Right lobe of liver (tissue), 6 donors: ENCODE data around the gene ELOA. TPM values are rescaled to one million over a fixed set of nuclear protein-coding genes. Genes with fewer than 3 reads are reported as not detected.
A peak's percentile ranks its signal among the peaks of the same experiment; 100 is the strongest.

Experiments
- ATAC-seq, 4 donors: fragments of 200-7000 bp; cut with Tn5 transposase; one replicate each; pipeline ENCODE4 v1.9.1; 2020; ENCODE audit warnings: mild to moderate bottlenecking in 4 of 4, moderate library complexity in 4 of 4
- DNase-seq, 3 donors: peaks; one replicate each; pipeline ENCODE4 v3.0.0-alpha.2; 2020
- H3K27ac ChIP-seq, 3 donors: fragments of 200-600 bp; one replicate each; pipeline ENCODE4 v1.8.0; 2022
- H3K27me3 ChIP-seq, 2 donors: fragments of 200-600 bp; one replicate each; pipeline ENCODE4 v1.8.0; 2022
- H3K36me3 ChIP-seq, 4 donors: fragments of 200-600 bp; sonication (generic) in 1 of 4; one replicate each; pipeline versions ENCODE4 v1.5.1 to v1.8.0; 2017 to 2022; ENCODE audit warnings: control low read depth in 1 of 4
- H3K4me1 ChIP-seq, 4 donors: fragments of 200-600 bp; sonication (generic) in 1 of 4; one replicate each; pipeline versions ENCODE4 v1.5.1 to v1.8.0; 2017 to 2022; ENCODE audit warnings: control low read depth in 1 of 4
- H3K4me3 ChIP-seq, 3 donors: fragments of 200-600 bp; one replicate each; pipeline ENCODE4 v1.8.0; 2022
- H3K9me3 ChIP-seq, 4 donors: fragments of 200-600 bp; sonication (generic) in 1 of 4; one replicate each; pipeline versions ENCODE4 v1.5.1 to v1.8.0; 2017 to 2022; ENCODE audit warnings: control low read depth in 1 of 4
- CTCF ChIP-seq, 4 donors: fragments of 200-600 bp in 3 of 4; fragments of 450-650 bp in 1 of 4; IDR thresholded peaks; one replicate each; pipeline versions ENCODE4 v1.5.1 to v1.8.0; 2016 to 2022; ENCODE audit warnings: antibody characterized with exemption in 4 of 4, mild to moderate bottlenecking in 2 of 4
- POLR2A ChIP-seq: fragments of 450-650 bp; IDR thresholded peaks from one replicate; pipeline ENCODE4 v1.6.1; 2017; ENCODE audit warnings: antibody characterized with exemption, mild to moderate bottlenecking
- WGBS: methylation state at CpG from one replicate; pipeline ENCODE4 v1.1.6; 2018; ENCODE audit warnings: low coverage, low lambda C conversion rate; ENCODE audit not compliant: insufficient coverage; ENCODE audit errors: missing lambda C conversion rate; 5-methylcytosine and 5-hydroxymethylcytosine counted together
- intact Hi-C, 2 donors: fragments of 100-400 bp; cut with DNase I; formaldehyde crosslinking; loops; one replicate each; pipeline versions ENCODE4 v1.11.2 to v1.14.1; 2022
- total RNA-seq, 6 experiments: library from RNA; depleted of rRNA in 2 of 6; stranded (reverse); fragments of >200 nt in 2 of 6; fragmentation: NEBNext Ultra II Directional in 3 of 6; extraction: Animal tissue kit (Norgen Biotek cat#: 25700) in 3 of 6; gene quantifications; one replicate each; pipeline versions ENCODE4 v1.1.0 to v1.2.4, GENCODE V29; 2016 to 2023
- donor health status: DM: no; HTN: yes; CAD: no.
- donor health status: DM: no; HTN: no; CAD: no.
- donor health status: DM: no; HTN: no; CAD: no.
- donor health status: DM: no; HTN: yes; CAD: no.
- donor health status: DM: no; HTN: yes; CAD: no.

Gene ELOA
- total RNA-seq, 6 experiments from 2014 or later, result 21.1 to 42.2 (median 36.1) TPM

GRCh38 chr1:23718482-23718881 is 24.8 kb upstream of the ELOA start:
- H3K4me1 ChIP-seq, result peaks cover 0 to 10% (median 0%) of the 10 kb centered on the region in 4 donors
- no peaks in the 10 kb centered on the region for H3K27me3 ChIP-seq
- ATAC-seq, result peak in 3 of 4 donors; percentile 8 to 45 (median 26)
- 86% methylated on average over 3 of the region's 3 CpGs for WGBS
- TF ChIP-seq POLR2A (no peak), CTCF (IDR thresholded peaks at IDR 0.05) (peak in 2 of 4 donors; percentile 13 to 30)
- no peaks in the 10 kb centered on the region for H3K36me3 ChIP-seq
- no peaks in the 10 kb centered on the region for H3K9me3 ChIP-seq
- intact Hi-C loops, result no loop called here
- no peak overlapping the region for H3K27ac ChIP-seq
- H3K4me3 ChIP-seq, result no peak overlapping the region
- DNase-seq, result no peak

- peak; percentile 47 to 61 (median 50) for DNase-seq
- H3K27me3 ChIP-seq, result no peaks in the 10 kb centered on the region
- WGBS, result 44% methylated on average over 3 of the region's 3 CpGs
- peak; percentile 77 to 92 (median 87) for ATAC-seq
- no peaks in the 10 kb centered on the region for H3K36me3 ChIP-seq
- intact Hi-C loops, result no loop called here
- H3K4me1 ChIP-seq, result peaks cover 0 to 10% (median 0%) of the 10 kb centered on the region in 4 donors
- no peak overlapping the region for H3K27ac ChIP-seq
- H3K4me3 ChIP-seq, result no peak overlapping the region
- TF ChIP-seq POLR2A (no peak), CTCF (IDR thresholded peaks at IDR 0.05) (no peak)
- no peaks in the 10 kb centered on the region for H3K9me3 ChIP-seq
Measured at GRCh38 chr1:23719162-23719820, 24.0 kb upstream of the ELOA start.

GRCh38 chr1:23720256-23720995 is 22.8 kb upstream of the ELOA start:
- Histone ChIP-seq H3K9me3 (no peaks in the 10 kb centered on the region), H3K4me3 (no peak overlapping the region), H3K27ac (no peak overlapping the region), H3K36me3 (no peaks in the 10 kb centered on the region), H3K4me1 (peaks cover 0 to 10% (median 0%) of the 10 kb centered on the region in 4 donors), H3K27me3 (no peaks in the 10 kb centered on the region)
- intact Hi-C loops, result no loop called here
- TF ChIP-seq POLR2A (no peak), CTCF (IDR thresholded peaks at IDR 0.05) (no peak)
- DNase-seq, result no peak
- no peak for ATAC-seq
- 80% methylated on average over 9 of the region's 10 CpGs for WGBS

GRCh38 chr1:23722652-23723051 is 20.6 kb upstream of the ELOA start:
- WGBS, result 55% methylated on average over 3 of the region's 3 CpGs
- Histone ChIP-seq H3K27ac (no peak overlapping the region), H3K36me3 (no peaks in the 10 kb centered on the region), H3K4me1 (peaks cover 0 to 23% (median 8%) of the 10 kb centered on the region in 4 donors), H3K4me3 (no peak overlapping the region), H3K27me3 (no peaks in the 10 kb centered on the region), H3K9me3 (no peaks in the 10 kb centered on the region)
- TF ChIP-seq CTCF (IDR thresholded peaks at IDR 0.05) (no peak), POLR2A (no peak)
- ATAC-seq, result no peak
- intact Hi-C loops, result no loop called here
- no peak for DNase-seq
